WTC11 (cell line): ENCODE measurements around the gene CARMIL3. TPM values are rescaled to one million over a fixed set of nuclear protein-coding genes. Genes with fewer than 3 reads are reported as not detected.

Source experiments
- ATAC-seq: fragments of 200-7000 bp; cut with Tn5 transposase; 2 replicates; pipeline ENCODE4 v1.10.0; 2021; ENCODE audit warnings: mild to moderate bottlenecking, moderate library complexity
- CTCF ChIA-PET: fragments of 300-600 bp; sonication (Branson Sonifier 250); formaldehyde crosslinking; loops from one replicate; lab custom pipeline; 2021; ENCODE audit warnings: antibody characterized with exemption; lab: Charles Lee
- POLR2A ChIA-PET: fragments of 350-600 bp; sonication (Branson Sonifier 250); formaldehyde crosslinking; loops from one replicate; lab custom pipeline; 2021; ENCODE audit warnings: antibody characterized with exemption; lab: Charles Lee
- DNase-seq: peaks from one replicate; pipeline ENCODE4 v3.0.0; 2021; ENCODE audit warnings: low spot score
- H3K27ac Mint-ChIP-seq: 2 replicates; pipeline ENCODE4 v1.8.0; 2021; ENCODE audit warnings: mixed read lengths
- H3K27me3 Mint-ChIP-seq: 2 replicates; pipeline ENCODE4 v1.8.0; 2021; ENCODE audit warnings: low read depth, mild to moderate bottlenecking, moderate library complexity, mixed read lengths
- H3K36me3 Mint-ChIP-seq: 2 replicates; pipeline ENCODE4 v1.8.0; 2021; ENCODE audit warnings: mixed read lengths
- H3K4me1 Mint-ChIP-seq: 2 replicates; pipeline ENCODE4 v1.8.0; 2022; ENCODE audit warnings: mixed read lengths
- H3K4me3 Mint-ChIP-seq: 2 replicates; pipeline ENCODE4 v1.8.0; 2021; ENCODE audit warnings: mild to moderate bottlenecking, moderate library complexity, mixed read lengths
- H3K9me3 Mint-ChIP-seq: 2 replicates; pipeline ENCODE4 v1.8.0; 2021; ENCODE audit warnings: mixed read lengths
- E2F4 ChIP-seq: sonication (generic); formaldehyde crosslinking; IDR thresholded peaks from 2 replicates; pipeline ENCODE4 v1.8.1; 2022; ENCODE audit warnings: low read depth, mild to moderate bottlenecking, moderate library complexity, missing genetic modification reagents, borderline replicate concordance
- ERG ChIP-seq: fragments of 250-450 bp; sonication (Bioruptor Pico); IDR thresholded peaks from 2 replicates; pipeline ENCODE4 v1.8.0; 2021; ENCODE audit warnings: mild to moderate bottlenecking
- FOXP1 ChIP-seq: sonication (generic); formaldehyde crosslinking; IDR thresholded peaks from 2 replicates; pipeline ENCODE4 v1.8.0; 2022; ENCODE audit warnings: missing genetic modification reagents, mild to moderate bottlenecking, moderate library complexity, borderline replicate concordance
- GTF2I ChIP-seq: fragments of 250-450 bp; sonication (Bioruptor Pico); conservative IDR thresholded peaks from 2 replicates; pipeline ENCODE4 v1.4.0; 2021; ENCODE audit warnings: mild to moderate bottlenecking
- HMGXB4 ChIP-seq: sonication (generic); formaldehyde crosslinking; IDR thresholded peaks from 2 replicates; pipeline ENCODE4 v1.8.1; 2023; ENCODE audit warnings: mild to moderate bottlenecking, moderate library complexity, missing genetic modification reagents
- JAZF1 ChIP-seq: fragments of 250-450 bp; sonication (Bioruptor Pico); IDR thresholded peaks from 2 replicates; pipeline ENCODE4 v1.9.0; 2021; ENCODE audit warnings: moderate library complexity, mild to moderate bottlenecking, inconsistent platforms
- MAX ChIP-seq: sonication (generic); formaldehyde crosslinking; IDR thresholded peaks from 2 replicates; pipeline ENCODE4 v1.8.0; 2022; ENCODE audit warnings: mild to moderate bottlenecking, missing genetic modification reagents
- NFATC4 ChIP-seq: fragments of 250-450 bp; sonication (Bioruptor Pico); IDR thresholded peaks from 2 replicates; pipeline ENCODE4 v1.9.0; 2021; ENCODE audit warnings: mild to moderate bottlenecking
- OVOL2 ChIP-seq: fragments of 250-450 bp; sonication (Bioruptor Pico); IDR thresholded peaks from 2 replicates; pipeline ENCODE4 v1.9.0; 2021; ENCODE audit warnings: mild to moderate bottlenecking, borderline replicate concordance
- RELA ChIP-seq: sonication (generic); formaldehyde crosslinking; IDR thresholded peaks from 2 replicates; pipeline ENCODE4 v1.8.1; 2022; ENCODE audit warnings: missing genetic modification reagents, mild to moderate bottlenecking, borderline replicate concordance
- SMAD3 ChIP-seq: sonication (generic); formaldehyde crosslinking; IDR thresholded peaks from 2 replicates; pipeline ENCODE4 v1.8.0; 2022; ENCODE audit warnings: missing genetic modification reagents, mild to moderate bottlenecking, borderline replicate concordance
- SOX15 ChIP-seq: fragments of 250-450 bp; sonication (Bioruptor Pico); IDR thresholded peaks from 2 replicates; pipeline ENCODE4 v1.9.0; 2021; ENCODE audit warnings: mild to moderate bottlenecking
- TCF7 ChIP-seq: sonication (generic); formaldehyde crosslinking; IDR thresholded peaks from 2 replicates; pipeline ENCODE4 v1.8.0; 2022; ENCODE audit warnings: mild to moderate bottlenecking, low read depth, missing genetic modification reagents, moderate library complexity
- TEAD4 ChIP-seq: sonication (generic); formaldehyde crosslinking; IDR thresholded peaks from 2 replicates; pipeline ENCODE4 v1.8.0; 2022; ENCODE audit warnings: mild to moderate bottlenecking, missing genetic modification reagents
- ZNF121 ChIP-seq: sonication (generic); formaldehyde crosslinking; IDR thresholded peaks from 2 replicates; pipeline ENCODE4 v1.8.0; 2023; ENCODE audit warnings: missing genetic modification reagents
- ZNF263 ChIP-seq: sonication (generic); formaldehyde crosslinking; IDR thresholded peaks from 2 replicates; pipeline ENCODE4 v1.8.1; 2022; ENCODE audit warnings: low read depth, mild to moderate bottlenecking, moderate library complexity, missing genetic modification reagents
- ZNF396 ChIP-seq: fragments of 250-450 bp; sonication (Bioruptor Pico); IDR thresholded peaks from 2 replicates; pipeline ENCODE4 v1.8.0; 2021; ENCODE audit warnings: mild to moderate bottlenecking, moderate library complexity, borderline replicate concordance
- ZNF416 ChIP-seq: fragments of 250-450 bp; sonication (Bioruptor Pico); IDR thresholded peaks from 2 replicates; pipeline ENCODE4 v1.9.0; 2021; ENCODE audit warnings: mild to moderate bottlenecking, inconsistent platforms
- ZNF671 ChIP-seq: fragments of 250-450 bp; sonication (Bioruptor Pico); IDR thresholded peaks from 2 replicates; pipeline ENCODE4 v1.8.0; 2021; ENCODE audit warnings: mild to moderate bottlenecking
- total RNA-seq: library from RNA; stranded (reverse); gene quantifications from 3 replicates; pipeline ENCODE4 v1.2.3, GENCODE V29; 2021
- TF ChIP-seq, protein P1 (sequence below): sonication (generic); formaldehyde crosslinking; conservative IDR thresholded peaks from 2 replicates; pipeline ENCODE4 v1.8.1; 2023; ENCODE audit warnings: mild to moderate bottlenecking, low read depth, missing genetic modification reagents, moderate library complexity

Gene CARMIL3
- total RNA-seq, 1 experiment from 2014 or later, result 13.0 TPM

- Mint-ChIP-seq H3K27me3 (no peaks in the 10 kb centered on the region), H3K4me3 (no peak overlapping the region)
- TF ChIP-seq TEAD4 (CRISPR knock-in tag) (no peak), ZNF121 (CRISPR knock-in tag) (no peak), GTF2I (CRISPR knock-in tag) (no peak), FOXP1 (CRISPR knock-in tag) (no peak), ZNF671 (no peak), JAZF1 (CRISPR knock-in tag) (no peak), SMAD3 (CRISPR knock-in tag) (no peak), ZNF416 (no peak), ZNF263 (CRISPR knock-in tag) (no peak)
Measured at GRCh38 chr14:24064856-24065255, 13.0 kb downstream of the CARMIL3 start.

GRCh38 chr14:24065408-24065807, 13.6 kb downstream of the CARMIL3 start:
- Mint-ChIP-seq H3K9me3 (no peaks in the 10 kb centered on the region), H3K4me1 (no peaks in the 10 kb centered on the region), H3K4me3 (no peak overlapping the region), H3K36me3 (no peaks in the 10 kb centered on the region), H3K27ac (no peak overlapping the region), H3K27me3 (no peaks in the 10 kb centered on the region)
- ATAC-seq, result no peak
- ChIA-PET CTCF (interaction anchor here (0.7 to 6.0 kb wide), 4 partner anchors 15 to 96 kb away, joined by 3 to 27 read pairs (median 4); partner anchors contain the start of genes IRF9 and PCK2), POLR2A (interaction anchor here (0.6 to 1.9 kb wide), 2 partner anchors 23 to 28 kb away, joined by 4 to 6 read pairs; partner anchors contain the start of gene PCK2)
- no peak for DNase-seq
- TF ChIP-seq ZNF396 (CRISPR knock-in tag) (no peak), TEAD4 (CRISPR knock-in tag) (no peak), MAX (CRISPR knock-in tag) (no peak), ERG (CRISPR knock-in tag) (no peak), NFATC4 (CRISPR knock-in tag) (no peak), TCF7 (CRISPR knock-in tag) (no peak), OVOL2 (CRISPR knock-in tag) (no peak), SOX15 (CRISPR knock-in tag) (no peak), HMGXB4 (no peak), SMAD3 (CRISPR knock-in tag) (no peak), E2F4 (CRISPR knock-in tag) (no peak), RELA (CRISPR knock-in tag) (no peak)
- TF ChIP-seq, protein P1, sequence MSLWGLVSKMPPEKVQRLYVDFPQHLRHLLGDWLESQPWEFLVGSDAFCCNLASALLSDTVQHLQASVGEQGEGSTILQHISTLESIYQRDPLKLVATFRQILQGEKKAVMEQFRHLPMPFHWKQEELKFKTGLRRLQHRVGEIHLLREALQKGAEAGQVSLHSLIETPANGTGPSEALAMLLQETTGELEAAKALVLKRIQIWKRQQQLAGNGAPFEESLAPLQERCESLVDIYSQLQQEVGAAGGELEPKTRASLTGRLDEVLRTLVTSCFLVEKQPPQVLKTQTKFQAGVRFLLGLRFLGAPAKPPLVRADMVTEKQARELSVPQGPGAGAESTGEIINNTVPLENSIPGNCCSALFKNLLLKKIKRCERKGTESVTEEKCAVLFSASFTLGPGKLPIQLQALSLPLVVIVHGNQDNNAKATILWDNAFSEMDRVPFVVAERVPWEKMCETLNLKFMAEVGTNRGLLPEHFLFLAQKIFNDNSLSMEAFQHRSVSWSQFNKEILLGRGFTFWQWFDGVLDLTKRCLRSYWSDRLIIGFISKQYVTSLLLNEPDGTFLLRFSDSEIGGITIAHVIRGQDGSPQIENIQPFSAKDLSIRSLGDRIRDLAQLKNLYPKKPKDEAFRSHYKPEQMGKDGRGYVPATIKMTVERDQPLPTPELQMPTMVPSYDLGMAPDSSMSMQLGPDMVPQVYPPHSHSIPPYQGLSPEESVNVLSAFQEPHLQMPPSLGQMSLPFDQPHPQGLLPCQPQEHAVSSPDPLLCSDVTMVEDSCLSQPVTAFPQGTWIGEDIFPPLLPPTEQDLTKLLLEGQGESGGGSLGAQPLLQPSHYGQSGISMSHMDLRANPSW (CRISPR knock-in tag), result no peak

More at GRCh38 chr14:24064856-24065255, 13.0 kb downstream of the CARMIL3 start:
- no peaks in the 10 kb centered on the region for H3K9me3 Mint-ChIP-seq
- ATAC-seq (no peak), DNase-seq (no peak)
- ChIA-PET CTCF (interaction anchor here (0.9 to 6.0 kb wide), 3 partner anchors 30 to 96 kb away, joined by 3 to 27 read pairs (median 3); partner anchors contain the start of genes IRF9 and PCK2), POLR2A (interaction anchor here (0.6 kb wide), 1 partner anchor 24 kb away, joined by 4 read pairs; no protein-coding TSS in a partner anchor)
- H3K36me3 Mint-ChIP-seq, result no peaks in the 10 kb centered on the region
- H3K27ac Mint-ChIP-seq, result no peak overlapping the region
- H3K4me1 Mint-ChIP-seq, result no peaks in the 10 kb centered on the region
